Keratinocyte (primary cell): Measurements from ENCODE around the gene ADGRF3. TPM values are rescaled to one million over a fixed set of nuclear protein-coding genes. Genes with fewer than 3 reads are reported as not detected.
A peak's percentile ranks its signal among the peaks of the same experiment; 100 is the strongest.

Source experiments
- DNase-seq: peaks from one replicate; pipeline ENCODE4 v3.0.0-alpha.2; 2011; ENCODE audit warnings: low read depth, missing footprints, low spot score
- FAIRE-seq: peaks from 2 replicates; lab custom pipeline; 2011; peaks lifted over from hg19 to GRCh38; lab: Jason Lieb, UNC
- H2AFZ ChIP-seq: 2 replicates; pipeline ENCODE4 v1.6.0; 2012; ENCODE audit warnings: low read length, control low read depth, inconsistent platforms; ENCODE audit not compliant: control insufficient read depth
- H3K27ac ChIP-seq: 2 replicates; pipeline ENCODE4 v1.5.1; 2011; ENCODE audit warnings: low read length; ENCODE audit not compliant: control insufficient read depth, insufficient read depth
- H3K27me3 ChIP-seq: 3 replicates; pipeline ENCODE4 v1.6.0; 2011; ENCODE audit warnings: low read length; ENCODE audit not compliant: control insufficient read depth, insufficient read depth; ENCODE audit errors: extremely low read depth
- H3K36me3 ChIP-seq, 2 experiments: 2 replicates in 1 of 2; 3 replicates in 1 of 2; pipeline ENCODE4 v1.5.1; 2011; ENCODE audit warnings: low read length in 2 of 2, mild to moderate bottlenecking in 1 of 2; ENCODE audit not compliant: control insufficient read depth in 2 of 2, insufficient read depth in 2 of 2; ENCODE audit errors: extremely low read depth in 1 of 2
- H3K4me1 ChIP-seq: 3 replicates; pipeline ENCODE4 v1.5.1; 2011; ENCODE audit warnings: low read length; ENCODE audit not compliant: control insufficient read depth, insufficient read depth; ENCODE audit errors: extremely low read depth
- H3K4me2 ChIP-seq: 3 replicates; pipeline ENCODE4 v1.6.0; 2011; ENCODE audit warnings: low read depth, low read length; ENCODE audit not compliant: control insufficient read depth, insufficient read depth; ENCODE audit errors: extremely low read depth
- H3K4me3 ChIP-seq, 3 experiments: fragments of 200-600 bp in 1 of 3; sonication (generic) in 1 of 3; 2 replicates in 2 of 3; 3 replicates in 1 of 3; pipeline ENCODE4 v1.5.1; 2011 to 2016; ENCODE audit warnings: low read length in 3 of 3, mild to moderate bottlenecking in 3 of 3, control low read depth in 2 of 3, inconsistent platforms in 1 of 3, low read depth in 1 of 3, mixed read lengths in 1 of 3, mixed run types in 1 of 3, moderate library complexity in 1 of 3; ENCODE audit not compliant: control insufficient read depth in 2 of 3, insufficient read depth in 2 of 3; ENCODE audit errors: extremely low read depth in 1 of 3
- H3K79me2 ChIP-seq: 2 replicates; pipeline ENCODE4 v1.6.0; 2012; ENCODE audit warnings: low read length; ENCODE audit not compliant: control insufficient read depth, insufficient read depth
- H3K9ac ChIP-seq: 3 replicates; pipeline ENCODE4 v1.6.0; 2011; ENCODE audit warnings: low read length; ENCODE audit not compliant: control insufficient read depth, insufficient read depth; ENCODE audit errors: extremely low read depth
- H3K9me1 ChIP-seq: 3 replicates; pipeline ENCODE4 v1.6.0; 2011; ENCODE audit warnings: low read length; ENCODE audit not compliant: control insufficient read depth, insufficient read depth; ENCODE audit errors: extremely low read depth
- H3K9me3 ChIP-seq: 2 replicates; pipeline ENCODE4 v1.5.1; 2012; ENCODE audit warnings: low read depth, low read length; ENCODE audit not compliant: control insufficient read depth
- H4K20me1 ChIP-seq: 3 replicates; pipeline ENCODE4 v1.6.0; 2011; ENCODE audit warnings: low read length; ENCODE audit not compliant: control insufficient read depth, insufficient read depth; ENCODE audit errors: extremely low read depth
- EZH2 ChIP-seq: IDR thresholded peaks from one replicate; pipeline ENCODE4 v1.6.1; 2012; ENCODE audit warnings: inconsistent platforms, mild to moderate bottlenecking, low read length, moderate library complexity
- dilution Hi-C: fragments of 300-500 bp; cut with MboI; formaldehyde crosslinking; loops from one replicate; pipeline ENCODE4 v1.7.0; 2020; ENCODE audit warnings: low sequenced_read_pairs; ENCODE audit not compliant: extremely low pct_ligation_motif_present
- polyA plus RNA-seq, 5 experiments: library from polyadenylated mRNA; depleted of rRNA in 3 of 5; stranded (reverse) in 3 of 5; stranded (forward) in 1 of 5; unstranded in 1 of 5; fragments of >200 nt; gene quantifications; 1 replicate in 1 of 5; 2 replicates in 3 of 5; 3 replicates in 1 of 5; pipeline versions ENCODE4 v1.2.1 to v1.2.3, GENCODE V29; 2011 to 2012; ENCODE audit warnings: missing spikeins in 2 of 5, low read depth in 1 of 5, low replicate concordance in 1 of 5
- TF ChIP-seq, protein P1 (sequence below), 3 experiments: IDR thresholded peaks in 1 of 3; conservative IDR thresholded peaks in 1 of 3; optimal IDR thresholded peaks in 1 of 3; 2 replicates in 2 of 3; 3 replicates in 1 of 3; pipeline versions ENCODE3 to v1.5.1; 2011; ENCODE audit warnings: low read length in 3 of 3, mild to moderate bottlenecking in 3 of 3, moderate library complexity in 2 of 3, control low read depth in 1 of 3, inconsistent platforms in 1 of 3; ENCODE audit not compliant: insufficient read depth in 2 of 3; ENCODE audit errors: extremely low read depth in 1 of 3

Gene ADGRF3
- polyA plus RNA-seq, 1 donor (not counting 4 experiments of a cell fraction or from before 2014, with no cell fraction given), result 0.17 TPM

DNA sequence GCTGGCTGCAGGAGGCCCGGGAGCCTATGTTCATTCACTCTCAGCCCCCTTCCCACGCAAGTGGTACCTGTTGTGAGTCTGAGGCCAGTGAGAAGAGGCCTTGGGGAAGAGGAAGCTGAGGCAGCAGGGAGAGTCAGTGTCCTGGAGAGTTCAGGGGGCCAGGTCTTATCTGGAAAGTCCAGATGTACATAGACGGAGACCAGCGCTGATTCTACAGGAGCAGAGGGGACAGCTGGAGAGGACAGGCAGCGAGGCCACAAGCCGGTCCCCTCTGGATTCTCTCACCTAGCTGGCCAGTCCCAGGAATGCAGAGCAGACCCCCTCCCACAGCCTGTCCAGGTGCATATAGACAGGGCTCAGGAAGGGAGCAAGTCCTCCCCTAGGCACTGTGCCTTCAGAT, 29.7 kb downstream of the ADGRF3 start:
- no peaks in the 10 kb centered on the region for H4K20me1 ChIP-seq
- no peaks in the 10 kb centered on the region for H3K9me3 ChIP-seq
- H3K27me3 ChIP-seq, result peaks cover 4% of the 10 kb centered on the region
- DNase-seq (no peak), FAIRE-seq (no peak)
- H3K79me2 ChIP-seq, result no peaks in the 10 kb centered on the region
- H3K27ac ChIP-seq, result no peak overlapping the region
- H3K4me1 ChIP-seq, result peaks cover 21% of the 10 kb centered on the region
- H2AFZ ChIP-seq, result no peak overlapping the region
- no peak overlapping the region for H3K4me2 ChIP-seq
- no peak overlapping the region for H3K9ac ChIP-seq
- no peaks in the 10 kb centered on the region for H3K36me3 ChIP-seq
- dilution Hi-C loops, result no loop called here
- TF ChIP-seq, protein P1, sequence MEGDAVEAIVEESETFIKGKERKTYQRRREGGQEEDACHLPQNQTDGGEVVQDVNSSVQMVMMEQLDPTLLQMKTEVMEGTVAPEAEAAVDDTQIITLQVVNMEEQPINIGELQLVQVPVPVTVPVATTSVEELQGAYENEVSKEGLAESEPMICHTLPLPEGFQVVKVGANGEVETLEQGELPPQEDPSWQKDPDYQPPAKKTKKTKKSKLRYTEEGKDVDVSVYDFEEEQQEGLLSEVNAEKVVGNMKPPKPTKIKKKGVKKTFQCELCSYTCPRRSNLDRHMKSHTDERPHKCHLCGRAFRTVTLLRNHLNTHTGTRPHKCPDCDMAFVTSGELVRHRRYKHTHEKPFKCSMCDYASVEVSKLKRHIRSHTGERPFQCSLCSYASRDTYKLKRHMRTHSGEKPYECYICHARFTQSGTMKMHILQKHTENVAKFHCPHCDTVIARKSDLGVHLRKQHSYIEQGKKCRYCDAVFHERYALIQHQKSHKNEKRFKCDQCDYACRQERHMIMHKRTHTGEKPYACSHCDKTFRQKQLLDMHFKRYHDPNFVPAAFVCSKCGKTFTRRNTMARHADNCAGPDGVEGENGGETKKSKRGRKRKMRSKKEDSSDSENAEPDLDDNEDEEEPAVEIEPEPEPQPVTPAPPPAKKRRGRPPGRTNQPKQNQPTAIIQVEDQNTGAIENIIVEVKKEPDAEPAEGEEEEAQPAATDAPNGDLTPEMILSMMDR (optimal IDR thresholded peaks at IDR 0.05 in 1 of 3, IDR thresholded peaks at IDR 0.05 in 1 of 3, conservative IDR thresholded peaks at IDR 0.05 in 1 of 3; ENCODE audit: extremely low read depth in 1 of 3, insufficient read depth in 2 of 3, low read length in 3 of 3), result no peak
- no peak for TF ChIP-seq EZH2
- no peak overlapping the region for H3K4me3 ChIP-seq
- H3K9me1 ChIP-seq, result no peaks in the 10 kb centered on the region

DNA sequence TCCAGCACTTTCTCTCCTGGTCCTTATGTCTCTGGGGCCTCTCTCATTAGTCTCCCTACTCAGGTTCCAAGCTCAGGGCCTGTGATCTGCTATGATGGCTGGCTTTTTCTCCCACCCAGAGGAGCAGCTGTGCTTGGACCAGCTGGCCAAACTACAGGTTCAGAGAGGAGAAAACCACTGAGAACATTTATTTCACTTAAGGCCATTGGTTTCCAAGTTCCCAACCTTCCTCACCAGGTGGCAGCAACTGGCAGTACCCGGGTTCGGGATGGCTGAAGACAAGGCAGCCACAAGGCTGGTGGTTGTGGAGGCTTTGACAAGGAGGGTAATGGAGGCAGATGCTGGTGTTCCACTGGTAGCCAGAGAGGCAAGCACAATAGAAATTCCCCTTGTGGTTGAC, 30.5 kb downstream of the ADGRF3 start:
- Histone ChIP-seq H3K4me3 (no peak overlapping the region), H3K27ac (no peak overlapping the region), H3K79me2 (no peaks in the 10 kb centered on the region), H3K9ac (no peak overlapping the region), H3K36me3 (no peaks in the 10 kb centered on the region), H2AFZ (no peak overlapping the region), H3K9me1 (no peaks in the 10 kb centered on the region), H3K27me3 (peaks cover 4% of the 10 kb centered on the region), H3K4me1 (peaks cover 21% of the 10 kb centered on the region), H3K9me3 (no peaks in the 10 kb centered on the region), H4K20me1 (no peaks in the 10 kb centered on the region), H3K4me2 (no peak overlapping the region)
- dilution Hi-C loops, result no loop called here
- FAIRE-seq, result no peak
- no peak for DNase-seq
- no peak for TF ChIP-seq EZH2
- TF ChIP-seq, protein P1 (optimal IDR thresholded peaks at IDR 0.05 in 1 of 3, IDR thresholded peaks at IDR 0.05 in 1 of 3, conservative IDR thresholded peaks at IDR 0.05 in 1 of 3; ENCODE audit: extremely low read depth in 1 of 3, insufficient read depth in 2 of 3, low read length in 3 of 3), result peak; percentile 27 to 49 (median 27)
